ENCODE measurements around the gene MTIF3.
A peak's percentile ranks its signal among the peaks of the same experiment; 100 is the strongest.

DNA sequence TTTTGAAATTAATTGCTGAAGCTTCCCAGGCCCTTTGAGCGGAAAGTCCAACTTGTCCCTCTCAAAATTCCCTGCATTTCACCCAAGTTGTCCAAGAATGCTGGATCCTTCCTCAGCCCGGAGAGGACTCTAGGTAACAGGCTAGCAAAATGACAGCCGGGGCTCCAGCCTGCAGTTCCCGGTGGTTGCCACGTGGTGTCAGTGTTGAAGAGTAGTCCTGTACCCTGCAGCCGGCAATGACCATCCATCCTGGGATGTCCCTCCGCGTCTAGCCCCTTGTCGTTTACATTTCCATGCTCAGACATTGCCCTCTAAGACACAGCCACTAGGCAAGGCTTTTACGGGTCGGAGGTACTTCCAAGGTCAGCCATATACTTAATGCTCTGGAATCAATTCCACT is 31.4 kb upstream of the MTIF3 start:
- TF ChIP-seq, protein P1, sequence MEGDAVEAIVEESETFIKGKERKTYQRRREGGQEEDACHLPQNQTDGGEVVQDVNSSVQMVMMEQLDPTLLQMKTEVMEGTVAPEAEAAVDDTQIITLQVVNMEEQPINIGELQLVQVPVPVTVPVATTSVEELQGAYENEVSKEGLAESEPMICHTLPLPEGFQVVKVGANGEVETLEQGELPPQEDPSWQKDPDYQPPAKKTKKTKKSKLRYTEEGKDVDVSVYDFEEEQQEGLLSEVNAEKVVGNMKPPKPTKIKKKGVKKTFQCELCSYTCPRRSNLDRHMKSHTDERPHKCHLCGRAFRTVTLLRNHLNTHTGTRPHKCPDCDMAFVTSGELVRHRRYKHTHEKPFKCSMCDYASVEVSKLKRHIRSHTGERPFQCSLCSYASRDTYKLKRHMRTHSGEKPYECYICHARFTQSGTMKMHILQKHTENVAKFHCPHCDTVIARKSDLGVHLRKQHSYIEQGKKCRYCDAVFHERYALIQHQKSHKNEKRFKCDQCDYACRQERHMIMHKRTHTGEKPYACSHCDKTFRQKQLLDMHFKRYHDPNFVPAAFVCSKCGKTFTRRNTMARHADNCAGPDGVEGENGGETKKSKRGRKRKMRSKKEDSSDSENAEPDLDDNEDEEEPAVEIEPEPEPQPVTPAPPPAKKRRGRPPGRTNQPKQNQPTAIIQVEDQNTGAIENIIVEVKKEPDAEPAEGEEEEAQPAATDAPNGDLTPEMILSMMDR (conservative IDR thresholded peaks at IDR 0.05; ENCODE audit: low read depth, low read length): peak; percentile 78
- no peak for TF ChIP-seq EZH2 (IDR thresholded peaks at IDR 0.05; ENCODE audit: borderline replicate concordance, low read depth, low read length, poor library complexity, severe bottlenecking)
